ENCODE results near the gene NSMF. TPM values are rescaled to one million over a fixed set of nuclear protein-coding genes. Genes with fewer than 3 reads are reported as not detected.

Gene NSMF
- total RNA-seq, 2 donors from 2014 or later: 12.0 to 61.3 TPM

GRCh38 chr9:137494550-137495351, 35.6 kb upstream of the NSMF start:
- H3K27ac Mint-ChIP-seq: peak overlapping the region in 1 of 2 donors; percentile 14
- DNase-seq (ENCODE audit: low spot score in 2 of 2) (no peak), ATAC-seq (no peak)
- no peaks in the 10 kb centered on the region for H3K36me3 Mint-ChIP-seq
- no peaks in the 10 kb centered on the region for H3K9me3 Mint-ChIP-seq

- peak in 1 of 2 donors; percentile 33 for ATAC-seq
- Mint-ChIP-seq H3K27ac (peak overlapping the region in 1 of 2 donors; percentile 14), H3K9me3 (no peaks in the 10 kb centered on the region), H3K36me3 (no peaks in the 10 kb centered on the region)
- DNase-seq (ENCODE audit: low spot score in 2 of 2): no peak
Measured at GRCh38 chr9:137494104-137494544, 35.0 kb upstream of the NSMF start.

DNA sequence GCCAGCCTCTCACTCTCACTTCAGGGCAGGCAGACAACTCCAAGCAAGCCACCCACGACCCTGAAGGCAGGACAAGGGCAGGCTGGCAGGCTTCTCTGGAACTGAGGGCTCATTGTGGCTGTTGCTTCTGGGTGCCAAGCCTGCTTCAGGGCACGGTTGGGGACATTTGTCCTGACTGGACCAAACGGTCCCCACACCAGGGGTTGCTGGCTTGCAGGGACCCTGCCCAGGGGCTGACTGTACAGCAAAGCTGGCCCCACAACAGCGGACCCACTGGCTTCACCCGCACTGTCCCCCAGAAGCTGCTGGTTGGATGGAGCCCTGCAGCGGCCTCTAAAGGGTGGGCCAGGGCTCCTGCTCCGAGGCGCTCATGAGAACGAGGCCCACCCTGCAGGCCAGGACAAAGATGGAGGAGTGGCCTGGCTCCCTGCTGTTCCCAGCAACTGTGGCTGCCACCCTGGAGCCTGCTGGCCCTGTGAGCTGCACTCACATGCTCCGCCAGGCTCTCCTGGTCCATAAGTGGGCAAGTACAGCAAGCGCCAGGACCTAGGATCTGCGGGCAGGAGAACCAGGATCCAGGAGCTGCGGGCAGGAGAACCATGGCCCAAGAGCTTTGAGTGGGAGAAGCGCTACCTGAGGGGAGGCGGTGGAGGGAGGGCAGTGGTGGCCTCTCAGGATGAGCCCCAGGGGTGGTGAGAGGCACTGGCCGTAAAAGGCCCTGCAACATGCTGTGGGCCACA, 34.4 kb upstream of the NSMF start:
- DNase-seq (ENCODE audit: low spot score in 2 of 2): no peak
- no peak for ATAC-seq

GRCh38 chr9:137492464-137493363, 33.6 kb upstream of the NSMF start:
- no peak overlapping the region for H3K27ac Mint-ChIP-seq
- no peak for DNase-seq (ENCODE audit: low spot score in 2 of 2)
- H3K9me3 Mint-ChIP-seq: no peaks in the 10 kb centered on the region
- no peaks in the 10 kb centered on the region for H3K36me3 Mint-ChIP-seq
- ATAC-seq: peak; percentile 36 to 89

More for the DNA sequence above, 34.4 kb upstream of the NSMF start:
- no peaks in the 10 kb centered on the region for H3K36me3 Mint-ChIP-seq
- no peaks in the 10 kb centered on the region for H3K9me3 Mint-ChIP-seq
- H3K27ac Mint-ChIP-seq: no peak overlapping the region

DNA sequence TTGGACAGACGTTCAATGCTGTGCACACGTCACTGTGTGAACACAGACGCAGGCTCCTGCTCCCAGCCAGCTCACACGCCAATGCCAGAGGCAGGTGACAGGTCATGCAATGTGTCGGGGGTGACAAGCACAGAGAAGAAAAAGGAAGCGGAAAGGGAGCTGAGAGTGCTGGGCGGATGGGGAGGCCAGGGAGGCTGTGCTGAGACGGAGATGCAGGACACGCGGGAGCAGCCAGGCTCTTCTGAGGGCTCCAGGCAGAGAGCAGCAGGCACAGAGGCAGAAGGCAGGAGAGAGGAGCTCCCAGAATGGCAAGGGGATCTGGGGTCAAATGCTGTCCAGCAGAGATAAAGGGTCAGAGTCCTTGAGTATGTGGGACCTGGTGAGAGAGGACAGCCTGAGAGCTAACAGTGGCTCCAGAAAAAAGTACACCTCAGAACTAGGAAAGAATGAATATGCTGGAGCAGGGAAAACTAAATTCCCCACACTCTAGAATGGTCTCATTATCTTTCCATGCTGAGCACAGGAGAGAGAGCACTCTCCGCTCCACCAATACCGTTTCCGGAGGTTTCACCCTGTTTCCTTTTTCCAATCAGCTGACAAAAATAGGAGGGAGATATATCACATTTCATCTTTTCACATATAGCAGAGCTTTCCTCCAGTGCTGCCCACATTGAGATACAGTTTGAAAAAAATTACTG, 32.8 kb upstream of the NSMF start:
- ATAC-seq: no peak
- H3K36me3 Mint-ChIP-seq: no peaks in the 10 kb centered on the region

GRCh38 chr9:137490532-137491186, 31.5 kb upstream of the NSMF start:
- no peak for ATAC-seq
- no peak for DNase-seq (ENCODE audit: low spot score in 2 of 2)
- H3K36me3 Mint-ChIP-seq: no peaks in the 10 kb centered on the region
- no peaks in the 10 kb centered on the region for H3K9me3 Mint-ChIP-seq
- no peak overlapping the region for H3K27ac Mint-ChIP-seq

More for the DNA sequence above, 32.8 kb upstream of the NSMF start:
- Mint-ChIP-seq H3K9me3 (no peaks in the 10 kb centered on the region), H3K27ac (no peak overlapping the region)
- no peak for DNase-seq (ENCODE audit: low spot score in 2 of 2)

DNA sequence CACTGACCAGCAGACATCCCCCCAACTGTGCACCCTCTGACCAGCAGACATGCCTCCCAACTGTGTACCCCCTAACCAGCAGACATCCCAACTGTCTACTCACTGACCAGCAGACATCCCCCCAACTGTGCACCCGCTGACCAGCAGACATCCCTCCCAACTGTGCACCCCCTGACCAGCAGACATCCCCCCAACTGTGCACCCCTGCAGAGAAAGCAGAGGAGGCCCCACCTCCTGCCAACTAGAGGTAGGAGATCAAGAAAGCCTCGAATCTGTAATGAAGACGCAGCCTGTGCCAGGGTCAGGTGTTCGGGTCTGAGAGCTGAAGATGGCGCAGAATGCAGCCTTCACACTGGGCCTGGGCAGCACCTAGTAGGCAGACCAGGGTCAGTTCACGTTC, 29.8 kb upstream of the NSMF start:
- DNase-seq (ENCODE audit: low spot score in 2 of 2): no peak
- Mint-ChIP-seq H3K9me3 (no peaks in the 10 kb centered on the region), H3K36me3 (no peaks in the 10 kb centered on the region), H3K27ac (no peak overlapping the region)
- ATAC-seq: no peak

GRCh38 chr9:137488327-137488653, 29.2 kb upstream of the NSMF start:
- ATAC-seq: no peak
- DNase-seq (ENCODE audit: low spot score in 2 of 2): no peak
- Mint-ChIP-seq H3K9me3 (no peaks in the 10 kb centered on the region), H3K36me3 (no peaks in the 10 kb centered on the region), H3K27ac (no peak overlapping the region)

GRCh38 chr9:137487454-137488326, 28.6 kb upstream of the NSMF start:
- H3K36me3 Mint-ChIP-seq: no peaks in the 10 kb centered on the region
- DNase-seq (ENCODE audit: low spot score in 2 of 2): no peak
- no peaks in the 10 kb centered on the region for H3K9me3 Mint-ChIP-seq
- ATAC-seq: no peak
- H3K27ac Mint-ChIP-seq: no peak overlapping the region

DNA sequence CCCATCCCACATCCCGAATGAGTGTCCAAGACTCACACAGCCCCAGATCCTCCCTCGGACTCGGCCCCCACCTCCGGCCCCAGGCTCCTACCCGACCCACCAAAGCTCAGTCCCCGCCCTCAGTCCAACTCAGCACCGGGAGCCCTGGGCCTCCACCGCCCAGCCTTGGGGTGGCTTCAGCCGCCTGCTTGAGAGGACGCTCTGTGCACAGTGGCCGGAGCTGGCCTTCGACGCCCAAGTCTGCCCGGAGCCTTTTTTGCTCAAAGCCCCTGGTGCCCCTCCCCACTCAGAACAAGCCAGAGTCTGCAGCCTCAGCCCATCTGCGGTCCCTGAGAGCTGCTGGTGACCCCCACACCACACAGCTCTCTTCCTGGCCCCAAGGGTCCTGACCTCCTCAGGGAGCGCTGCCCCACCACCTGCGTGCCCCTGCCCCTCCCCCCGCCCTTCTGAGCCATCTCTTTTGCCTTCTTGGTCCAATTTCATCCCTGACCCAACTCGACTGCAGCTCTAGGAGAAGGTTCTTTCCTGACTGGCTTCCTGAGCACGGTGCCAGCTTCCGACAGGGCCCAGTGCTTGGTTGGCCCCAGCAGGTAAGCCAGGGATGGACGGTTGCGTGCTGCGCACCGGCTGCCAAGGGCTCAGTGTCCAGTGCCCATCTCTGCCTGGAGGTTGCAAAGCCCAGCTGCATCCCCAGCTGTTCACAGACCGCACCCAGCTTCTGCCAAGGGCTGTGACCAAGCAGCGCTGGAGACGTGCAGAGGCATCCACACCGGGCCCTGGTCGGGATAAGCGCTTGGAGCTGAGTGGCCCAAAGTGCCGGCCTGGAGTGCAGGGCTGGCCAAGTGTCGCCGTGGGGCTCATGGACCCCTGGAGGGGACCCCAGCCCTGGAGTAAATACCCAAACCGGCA, 27.7 kb upstream of the NSMF start:
- H3K36me3 Mint-ChIP-seq: no peaks in the 10 kb centered on the region
- no peak overlapping the region for H3K27ac Mint-ChIP-seq
- DNase-seq (ENCODE audit: low spot score in 2 of 2) (no peak), ATAC-seq (no peak)
- H3K9me3 Mint-ChIP-seq: no peaks in the 10 kb centered on the region

DNA sequence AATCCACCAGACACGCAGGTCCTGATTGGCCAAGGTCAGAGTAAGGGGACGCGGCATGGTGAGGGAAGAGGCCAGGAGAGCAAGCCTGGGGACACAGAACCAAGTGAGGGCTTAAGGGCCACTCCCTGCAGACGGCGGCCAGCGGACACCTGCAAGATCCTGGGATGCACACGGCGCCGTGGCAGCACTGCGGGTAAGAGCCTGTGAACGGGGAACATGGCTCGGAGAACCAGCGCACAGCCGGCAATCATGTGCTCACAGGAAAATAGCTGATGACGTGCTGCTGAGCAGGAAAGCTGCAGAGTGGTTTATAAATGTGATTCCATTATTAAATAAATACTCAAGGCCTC, 27.0 kb upstream of the NSMF start:
- H3K9me3 Mint-ChIP-seq: no peaks in the 10 kb centered on the region
- H3K36me3 Mint-ChIP-seq: no peaks in the 10 kb centered on the region
- no peak for ATAC-seq
- no peak for DNase-seq (ENCODE audit: low spot score in 2 of 2)
- H3K27ac Mint-ChIP-seq: no peak overlapping the region

GRCh38 chr9:137485343-137486140, 26.4 kb upstream of the NSMF start:
- Mint-ChIP-seq H3K9me3 (no peaks in the 10 kb centered on the region), H3K36me3 (no peaks in the 10 kb centered on the region), H3K27ac (no peak overlapping the region)
- DNase-seq (ENCODE audit: low spot score in 2 of 2) (no peak), ATAC-seq (no peak)

- DNase-seq (ENCODE audit: low spot score in 2 of 2): no peak
- Mint-ChIP-seq H3K27ac (peak overlapping the region in 1 of 2 donors; percentile 22), H3K36me3 (no peaks in the 10 kb centered on the region), H3K9me3 (no peaks in the 10 kb centered on the region)
- no peak for ATAC-seq
Measured at GRCh38 chr9:137484551-137485315, 25.6 kb upstream of the NSMF start.
